Left lung (tissue), 10 donors: ENCODE data around the gene TMEM170B. TPM values are rescaled to one million over a fixed set of nuclear protein-coding genes. Genes with fewer than 3 reads are reported as not detected.

Experiments
- ATAC-seq: fragments of 200-7000 bp; cut with Tn5 transposase; one replicate; pipeline ENCODE4 v1.9.1; 2020; ENCODE audit warnings: moderate library complexity
- DNase-seq, 4 donors: peaks; one replicate each; pipeline ENCODE4 v3.0.0-alpha.2; 2013 to 2020
- H3K27ac ChIP-seq, 2 donors: fragments of 200-600 bp; sonication (generic) in 1 of 2; one replicate each; pipeline versions ENCODE4 v1.5.0 to v1.8.0; 2020 to 2021
- H3K27me3 ChIP-seq, 2 donors: fragments of 200-600 bp; sonication (generic) in 1 of 2; one replicate each; pipeline versions ENCODE4 v1.5.0 to v1.8.0; 2020 to 2021
- H3K36me3 ChIP-seq, 2 donors: fragments of 200-600 bp; sonication (generic) in 1 of 2; one replicate each; pipeline versions ENCODE4 v1.5.0 to v1.8.0; 2020 to 2021
- H3K4me1 ChIP-seq, 2 donors: fragments of 200-600 bp; one replicate each; pipeline ENCODE4 v1.8.0; 2021
- H3K4me3 ChIP-seq, 2 donors: fragments of 200-600 bp; sonication (generic) in 1 of 2; one replicate each; pipeline versions ENCODE4 v1.5.0 to v1.8.0; 2020 to 2021; ENCODE audit warnings: mild to moderate bottlenecking in 1 of 2
- H3K9me3 ChIP-seq, 2 donors: fragments of 200-600 bp; sonication (generic) in 1 of 2; one replicate each; pipeline versions ENCODE4 v1.5.0 to v1.8.0; 2020 to 2021
- CTCF ChIP-seq, 2 donors: fragments of 200-600 bp; sonication (generic) in 1 of 2; IDR thresholded peaks; one replicate each; pipeline versions ENCODE4 v1.5.0 to v1.8.0; 2021; ENCODE audit warnings: antibody characterized with exemption in 2 of 2
- intact Hi-C, 2 donors: fragments of 100-400 bp; cut with DNase I; formaldehyde crosslinking; loops; one replicate each; pipeline versions ENCODE4 v1.11.2 to v1.14.2; 2022
- polyA plus RNA-seq, 6 donors: library from polyadenylated mRNA; unstranded; fragments of 120-200 nt; gene quantifications; one replicate each; pipeline ENCODE4 v1.2.1, GENCODE V29; 2013; ENCODE audit not compliant: insufficient read length in 6 of 6
- total RNA-seq, 2 donors: library from RNA; stranded (reverse); fragmentation: NEBNext Ultra II Directional; extraction: Animal tissue kit (Norgen Biotek cat#: 25700); gene quantifications; one replicate each; pipeline ENCODE4 v1.2.1, GENCODE V29; 2021
- donor health status: DM: no; HTN: yes; CAD: no.
- donor health status: DM: no; HTN: no; CAD: no.

TMEM170B gene
- total and polyA plus RNA-seq, 8 donors = 5.2 to 10.1 (median 5.5) TPM

- Histone ChIP-seq H3K36me3 (no peaks in the 10 kb centered on the region), H3K4me3 (no peak overlapping the region), H3K27me3 (no peaks in the 10 kb centered on the region), H3K27ac (no peak overlapping the region), H3K4me1 (peaks cover 0 to 39% of the 10 kb centered on the region in 2 donors), H3K9me3 (no peaks in the 10 kb centered on the region)
- ATAC-seq (no peak), DNase-seq (no peak)
- no peak for TF ChIP-seq CTCF (IDR thresholded peaks at IDR 0.05)
- intact Hi-C loops = no loop called here
Observed at GRCh38 chr6:11527274-11527870, 10.2 kb upstream of the TMEM170B start.

- intact Hi-C loops = no loop called here
- no peaks in the 10 kb centered on the region for H3K9me3 ChIP-seq
- no peak overlapping the region for H3K4me3 ChIP-seq
- H3K36me3 ChIP-seq = no peaks in the 10 kb centered on the region
- H3K4me1 ChIP-seq = peaks cover 0 to 22% of the 10 kb centered on the region in 2 donors
- ATAC-seq (no peak), DNase-seq (no peak)
- TF ChIP-seq CTCF (IDR thresholded peaks at IDR 0.05) = no peak
- no peaks in the 10 kb centered on the region for H3K27me3 ChIP-seq
- no peak overlapping the region for H3K27ac ChIP-seq
Observed at GRCh38 chr6:11528996-11529395, 8.6 kb upstream of the TMEM170B start.

GRCh38 chr6:11532097-11532496 lies 5.5 kb upstream of the TMEM170B start:
- no peak for TF ChIP-seq CTCF (IDR thresholded peaks at IDR 0.05)
- ATAC-seq = no peak
- no peak for DNase-seq
- H3K27ac ChIP-seq = no peak overlapping the region
- intact Hi-C loops = no loop called here
- H3K4me1 ChIP-seq = peaks cover 0 to 22% of the 10 kb centered on the region in 2 donors
- H3K36me3 ChIP-seq = no peaks in the 10 kb centered on the region
- no peaks in the 10 kb centered on the region for H3K9me3 ChIP-seq
- H3K4me3 ChIP-seq = no peak overlapping the region
- H3K27me3 ChIP-seq = no peaks in the 10 kb centered on the region

GRCh38 chr6:11534561-11534960 lies 3.0 kb upstream of the TMEM170B start:
- no peak for DNase-seq
- ATAC-seq = no peak
- no peak for TF ChIP-seq CTCF (IDR thresholded peaks at IDR 0.05)
- Histone ChIP-seq H3K4me3 (no peak overlapping the region), H3K27ac (no peak overlapping the region), H3K36me3 (no peaks in the 10 kb centered on the region), H3K9me3 (no peaks in the 10 kb centered on the region), H3K4me1 (peaks cover 0 to 29% of the 10 kb centered on the region in 2 donors), H3K27me3 (no peaks in the 10 kb centered on the region)
- intact Hi-C loops = no loop called here

GRCh38 chr6:11535801-11536230 lies 1.7 kb upstream of the TMEM170B start:
- Histone ChIP-seq H3K36me3 (no peaks in the 10 kb centered on the region), H3K27me3 (no peaks in the 10 kb centered on the region), H3K27ac (peak overlapping the region in 1 of 2 donors; percentile 96), H3K4me3 (no peak overlapping the region), H3K9me3 (no peaks in the 10 kb centered on the region), H3K4me1 (peaks cover 0 to 40% of the 10 kb centered on the region in 2 donors)
- intact Hi-C loops = no loop called here
- no peak for TF ChIP-seq CTCF (IDR thresholded peaks at IDR 0.05)
- DNase-seq = peak in 1 of 4 donors; percentile 26
- no peak for ATAC-seq
